ENCODE measurements around the gene CFAP299.

The CFAP299 gene

DNA sequence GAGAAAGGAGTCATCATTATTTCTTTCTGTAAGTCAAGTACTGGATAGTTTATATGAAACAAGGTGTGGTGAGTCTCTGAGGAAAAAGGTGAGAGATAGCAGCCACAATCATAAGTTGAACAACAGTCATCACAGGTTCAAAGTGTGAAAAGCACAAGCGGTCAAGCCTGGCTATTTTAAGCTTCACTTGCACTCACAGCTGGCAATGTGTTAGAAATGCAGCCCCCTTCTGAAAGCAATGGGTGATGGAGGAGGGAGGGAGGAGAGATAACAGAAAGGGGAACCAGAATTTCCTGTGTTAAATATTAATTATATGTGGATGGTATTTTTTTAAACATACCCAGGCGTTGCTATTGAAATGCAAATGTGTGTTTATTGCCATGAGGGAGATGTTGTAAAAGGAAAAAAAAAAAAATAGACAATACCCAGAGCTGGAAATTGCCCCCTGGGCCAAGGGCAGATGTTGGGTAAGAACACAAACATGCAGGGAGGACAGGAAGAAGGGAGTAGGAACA is 668.1 kb downstream of the CFAP299 start:
- Histone ChIP-seq H3K27ac (ENCODE audit: low read length) (no peak overlapping the region), H3K9me3 (ENCODE audit: control insufficient read depth in 1 of 2, low read length in 2 of 2) (no peaks in the 10 kb centered on the region), H3K4me3 (ENCODE audit: low read depth in 1 of 2, low read length in 2 of 2) (no peak overlapping the region), H3K36me3 (ENCODE audit: control insufficient read depth in 1 of 2, insufficient read depth in 2 of 2, low read length in 2 of 2) (no peaks in the 10 kb centered on the region), H3K27me3 (ENCODE audit: low read depth, low read length) (no peaks in the 10 kb centered on the region), H3K4me1 (ENCODE audit: control insufficient read depth in 1 of 2, insufficient read depth in 2 of 2, low read length in 2 of 2) (no peaks in the 10 kb centered on the region)

DNA sequence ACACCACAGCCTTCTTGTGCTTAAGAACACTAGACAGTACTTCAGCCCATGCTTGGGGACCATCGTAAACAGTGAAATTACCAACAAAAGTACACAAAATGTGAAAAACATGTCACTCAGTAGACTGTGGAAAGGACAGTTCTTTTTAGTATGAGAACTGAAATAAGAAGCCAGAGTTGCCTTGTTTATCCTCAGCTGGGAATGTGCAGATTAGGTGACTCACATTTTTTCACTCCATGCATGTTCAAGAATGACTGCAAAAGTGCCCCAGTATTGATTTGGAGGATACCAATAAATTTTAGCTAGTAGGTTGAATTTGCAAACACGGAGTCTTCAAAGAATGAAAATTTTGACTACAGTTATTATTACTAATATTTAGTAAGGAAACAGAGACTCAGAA is 671.9 kb downstream of the CFAP299 start:
- Histone ChIP-seq H3K27me3 (ENCODE audit: low read depth, low read length) (no peaks in the 10 kb centered on the region), H3K4me1 (ENCODE audit: control insufficient read depth in 1 of 2, insufficient read depth in 2 of 2, low read length in 2 of 2) (no peaks in the 10 kb centered on the region), H3K9me3 (ENCODE audit: control insufficient read depth in 1 of 2, low read length in 2 of 2) (no peaks in the 10 kb centered on the region), H3K36me3 (ENCODE audit: control insufficient read depth in 1 of 2, insufficient read depth in 2 of 2, low read length in 2 of 2) (no peaks in the 10 kb centered on the region), H3K27ac (ENCODE audit: low read length) (no peak overlapping the region), H3K4me3 (ENCODE audit: low read depth in 1 of 2, low read length in 2 of 2) (no peak overlapping the region)
